ENCODE data around the gene ENPP6.

Gene ENPP6

GRCh38 chr4:184255871-184256642 is 38.4 kb upstream of the ENPP6 start:
- no peak overlapping the region for H3K9ac ChIP-seq (ENCODE audit: low read depth in 1 of 2, low read length in 2 of 2)
- H3K36me3 ChIP-seq (ENCODE audit: control insufficient read depth in 2 of 2, insufficient read depth in 2 of 2, low read length in 2 of 2) = no peaks in the 10 kb centered on the region
- no peaks in the 10 kb centered on the region for H3K27me3 ChIP-seq (ENCODE audit: control insufficient read depth in 2 of 2, insufficient read depth in 2 of 2, low read length in 2 of 2)
- H3K9me3 ChIP-seq (ENCODE audit: control insufficient read depth in 2 of 2, low read length in 2 of 2) = no peaks in the 10 kb centered on the region
- H3K27ac ChIP-seq (ENCODE audit: low read depth in 2 of 2, low read length in 2 of 2) = no peak overlapping the region
- no peak overlapping the region for H3K4me3 ChIP-seq (ENCODE audit: low read length in 2 of 2)
- H3K4me1 ChIP-seq (ENCODE audit: control insufficient read depth in 2 of 2, insufficient read depth in 2 of 2, low read length in 2 of 2) = no peaks in the 10 kb centered on the region

GRCh38 chr4:184255361-184255760 is 37.7 kb upstream of the ENPP6 start:
- no peak overlapping the region for H3K27ac ChIP-seq (ENCODE audit: low read depth in 2 of 2, low read length in 2 of 2)
- no peak overlapping the region for H3K9ac ChIP-seq (ENCODE audit: low read depth in 1 of 2, low read length in 2 of 2)
- no peaks in the 10 kb centered on the region for H3K36me3 ChIP-seq (ENCODE audit: control insufficient read depth in 2 of 2, insufficient read depth in 2 of 2, low read length in 2 of 2)
- H3K27me3 ChIP-seq (ENCODE audit: control insufficient read depth in 2 of 2, insufficient read depth in 2 of 2, low read length in 2 of 2) = no peaks in the 10 kb centered on the region
- no peaks in the 10 kb centered on the region for H3K4me1 ChIP-seq (ENCODE audit: control insufficient read depth in 2 of 2, insufficient read depth in 2 of 2, low read length in 2 of 2)
- no peaks in the 10 kb centered on the region for H3K9me3 ChIP-seq (ENCODE audit: control insufficient read depth in 2 of 2, low read length in 2 of 2)
- no peak overlapping the region for H3K4me3 ChIP-seq (ENCODE audit: low read length in 2 of 2)

GRCh38 chr4:184253072-184253420 is 35.4 kb upstream of the ENPP6 start:
- Histone ChIP-seq H3K4me3 (ENCODE audit: low read length in 2 of 2) (no peak overlapping the region), H3K9me3 (ENCODE audit: control insufficient read depth in 2 of 2, low read length in 2 of 2) (no peaks in the 10 kb centered on the region), H3K4me1 (ENCODE audit: control insufficient read depth in 2 of 2, insufficient read depth in 2 of 2, low read length in 2 of 2) (no peaks in the 10 kb centered on the region), H3K27ac (ENCODE audit: low read depth in 2 of 2, low read length in 2 of 2) (no peak overlapping the region), H3K27me3 (ENCODE audit: control insufficient read depth in 2 of 2, insufficient read depth in 2 of 2, low read length in 2 of 2) (no peaks in the 10 kb centered on the region), H3K9ac (ENCODE audit: low read depth in 1 of 2, low read length in 2 of 2) (no peak overlapping the region), H3K36me3 (ENCODE audit: control insufficient read depth in 2 of 2, insufficient read depth in 2 of 2, low read length in 2 of 2) (no peaks in the 10 kb centered on the region)

GRCh38 chr4:184252136-184253071 is 34.7 kb upstream of the ENPP6 start:
- Histone ChIP-seq H3K4me1 (ENCODE audit: control insufficient read depth in 2 of 2, insufficient read depth in 2 of 2, low read length in 2 of 2) (no peaks in the 10 kb centered on the region), H3K9ac (ENCODE audit: low read depth in 1 of 2, low read length in 2 of 2) (no peak overlapping the region), H3K9me3 (ENCODE audit: control insufficient read depth in 2 of 2, low read length in 2 of 2) (no peaks in the 10 kb centered on the region), H3K27me3 (ENCODE audit: control insufficient read depth in 2 of 2, insufficient read depth in 2 of 2, low read length in 2 of 2) (no peaks in the 10 kb centered on the region), H3K4me3 (ENCODE audit: low read length in 2 of 2) (no peak overlapping the region), H3K36me3 (ENCODE audit: control insufficient read depth in 2 of 2, insufficient read depth in 2 of 2, low read length in 2 of 2) (no peaks in the 10 kb centered on the region), H3K27ac (ENCODE audit: low read depth in 2 of 2, low read length in 2 of 2) (no peak overlapping the region)

- Histone ChIP-seq H3K4me3 (ENCODE audit: low read length in 2 of 2) (no peak overlapping the region), H3K9me3 (ENCODE audit: control insufficient read depth in 2 of 2, low read length in 2 of 2) (no peaks in the 10 kb centered on the region), H3K4me1 (ENCODE audit: control insufficient read depth in 2 of 2, insufficient read depth in 2 of 2, low read length in 2 of 2) (no peaks in the 10 kb centered on the region), H3K27me3 (ENCODE audit: control insufficient read depth in 2 of 2, insufficient read depth in 2 of 2, low read length in 2 of 2) (no peaks in the 10 kb centered on the region), H3K27ac (ENCODE audit: low read depth in 2 of 2, low read length in 2 of 2) (no peak overlapping the region), H3K9ac (ENCODE audit: low read depth in 1 of 2, low read length in 2 of 2) (no peak overlapping the region), H3K36me3 (ENCODE audit: control insufficient read depth in 2 of 2, insufficient read depth in 2 of 2, low read length in 2 of 2) (no peaks in the 10 kb centered on the region)
Observed at GRCh38 chr4:184251670-184251980, 34.0 kb upstream of the ENPP6 start.

GRCh38 chr4:184250795-184251669 is 33.4 kb upstream of the ENPP6 start:
- Histone ChIP-seq H3K27ac (ENCODE audit: low read depth in 2 of 2, low read length in 2 of 2) (no peak overlapping the region), H3K9me3 (ENCODE audit: control insufficient read depth in 2 of 2, low read length in 2 of 2) (no peaks in the 10 kb centered on the region), H3K4me3 (ENCODE audit: low read length in 2 of 2) (no peak overlapping the region), H3K4me1 (ENCODE audit: control insufficient read depth in 2 of 2, insufficient read depth in 2 of 2, low read length in 2 of 2) (no peaks in the 10 kb centered on the region), H3K9ac (ENCODE audit: low read depth in 1 of 2, low read length in 2 of 2) (no peak overlapping the region), H3K27me3 (ENCODE audit: control insufficient read depth in 2 of 2, insufficient read depth in 2 of 2, low read length in 2 of 2) (no peaks in the 10 kb centered on the region), H3K36me3 (ENCODE audit: control insufficient read depth in 2 of 2, insufficient read depth in 2 of 2, low read length in 2 of 2) (no peaks in the 10 kb centered on the region)

GRCh38 chr4:184248216-184248615 is 30.5 kb upstream of the ENPP6 start:
- H3K9ac ChIP-seq (ENCODE audit: low read depth in 1 of 2, low read length in 2 of 2) = no peak overlapping the region
- no peaks in the 10 kb centered on the region for H3K4me1 ChIP-seq (ENCODE audit: control insufficient read depth in 2 of 2, insufficient read depth in 2 of 2, low read length in 2 of 2)
- no peaks in the 10 kb centered on the region for H3K36me3 ChIP-seq (ENCODE audit: control insufficient read depth in 2 of 2, insufficient read depth in 2 of 2, low read length in 2 of 2)
- no peaks in the 10 kb centered on the region for H3K27me3 ChIP-seq (ENCODE audit: control insufficient read depth in 2 of 2, insufficient read depth in 2 of 2, low read length in 2 of 2)
- no peaks in the 10 kb centered on the region for H3K9me3 ChIP-seq (ENCODE audit: control insufficient read depth in 2 of 2, low read length in 2 of 2)
- H3K4me3 ChIP-seq (ENCODE audit: low read length in 2 of 2) = no peak overlapping the region
- no peak overlapping the region for H3K27ac ChIP-seq (ENCODE audit: low read depth in 2 of 2, low read length in 2 of 2)

- H3K36me3 ChIP-seq (ENCODE audit: control insufficient read depth in 2 of 2, insufficient read depth in 2 of 2, low read length in 2 of 2) = no peaks in the 10 kb centered on the region
Observed at GRCh38 chr4:184247421-184247820, 29.7 kb upstream of the ENPP6 start.

GRCh38 chr4:184246426-184246825 is 28.8 kb upstream of the ENPP6 start:
- Histone ChIP-seq H3K9me3 (ENCODE audit: control insufficient read depth in 2 of 2, low read length in 2 of 2) (no peaks in the 10 kb centered on the region), H3K4me3 (ENCODE audit: low read length in 2 of 2) (no peak overlapping the region), H3K9ac (ENCODE audit: low read depth in 1 of 2, low read length in 2 of 2) (no peak overlapping the region), H3K36me3 (ENCODE audit: control insufficient read depth in 2 of 2, insufficient read depth in 2 of 2, low read length in 2 of 2) (no peaks in the 10 kb centered on the region), H3K27me3 (ENCODE audit: control insufficient read depth in 2 of 2, insufficient read depth in 2 of 2, low read length in 2 of 2) (no peaks in the 10 kb centered on the region), H3K4me1 (ENCODE audit: control insufficient read depth in 2 of 2, insufficient read depth in 2 of 2, low read length in 2 of 2) (no peaks in the 10 kb centered on the region), H3K27ac (ENCODE audit: low read depth in 2 of 2, low read length in 2 of 2) (no peak overlapping the region)

More at GRCh38 chr4:184247421-184247820, 29.7 kb upstream of the ENPP6 start:
- Histone ChIP-seq H3K9me3 (ENCODE audit: control insufficient read depth in 2 of 2, low read length in 2 of 2) (no peaks in the 10 kb centered on the region), H3K27me3 (ENCODE audit: control insufficient read depth in 2 of 2, insufficient read depth in 2 of 2, low read length in 2 of 2) (no peaks in the 10 kb centered on the region), H3K9ac (ENCODE audit: low read depth in 1 of 2, low read length in 2 of 2) (no peak overlapping the region), H3K27ac (ENCODE audit: low read depth in 2 of 2, low read length in 2 of 2) (no peak overlapping the region), H3K4me3 (ENCODE audit: low read length in 2 of 2) (no peak overlapping the region), H3K4me1 (ENCODE audit: control insufficient read depth in 2 of 2, insufficient read depth in 2 of 2, low read length in 2 of 2) (no peaks in the 10 kb centered on the region)

Data from mucosa of rectum (tissue), 2 donors.